Activated effector memory CD4-positive, alpha-beta T cell treated with Interleukin-2 at 50 U/mL for 16 hours (primary cell): Measurements from ENCODE around the gene TANC1.
"Not testable (repeated sequence)": the region's sequence is repeated elsewhere in the genome, so short reads cannot be mapped to it uniquely, and the experiment has no call there.

ENCODE experiments used
- DNase-seq: peaks from one replicate; pipeline ENCODE4 v3.0.0-alpha.2; 2020

The TANC1 gene

DNA sequence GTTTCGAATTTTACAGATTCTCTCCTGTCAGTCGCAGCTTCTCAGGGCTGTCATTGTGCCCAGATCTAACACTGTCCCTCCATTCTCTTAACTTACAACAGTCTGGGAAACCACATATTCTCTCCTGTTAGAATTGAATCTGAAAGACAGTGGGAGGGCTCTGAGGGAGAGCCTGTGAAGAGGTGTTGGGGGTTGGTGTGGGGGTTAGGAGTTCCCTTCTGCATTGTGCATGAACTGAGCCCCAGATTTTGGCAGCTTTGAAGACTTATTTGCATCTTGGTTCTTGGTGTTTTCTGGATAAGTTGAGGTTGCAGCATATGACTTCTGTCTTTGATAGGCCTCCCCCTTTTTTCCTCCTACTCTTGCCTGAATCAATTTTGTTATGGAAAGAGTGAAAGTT is 64.1 kb downstream of the TANC1 start:
- DNase-seq, result no peak

DNA sequence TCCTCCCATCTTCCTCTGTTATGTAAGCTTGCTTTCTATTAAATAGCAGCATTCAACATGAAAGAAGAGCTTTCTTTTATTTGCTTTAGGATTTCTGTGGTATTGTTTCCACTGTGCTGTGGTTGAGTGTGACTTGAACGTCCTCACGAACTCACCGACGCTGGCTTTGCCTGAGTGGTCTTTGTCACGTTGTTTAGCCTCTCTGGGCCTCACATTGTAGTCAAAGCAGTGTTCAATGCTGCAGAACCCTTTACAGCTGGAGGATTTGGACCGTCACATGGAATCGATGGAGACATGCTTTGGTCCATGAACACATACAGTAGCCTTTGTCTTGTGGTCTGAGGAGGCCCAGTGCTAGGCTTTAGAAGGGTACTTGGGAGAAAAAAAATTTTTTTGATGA is 66.3 kb downstream of the TANC1 start:
- DNase-seq, result no peak

DNA sequence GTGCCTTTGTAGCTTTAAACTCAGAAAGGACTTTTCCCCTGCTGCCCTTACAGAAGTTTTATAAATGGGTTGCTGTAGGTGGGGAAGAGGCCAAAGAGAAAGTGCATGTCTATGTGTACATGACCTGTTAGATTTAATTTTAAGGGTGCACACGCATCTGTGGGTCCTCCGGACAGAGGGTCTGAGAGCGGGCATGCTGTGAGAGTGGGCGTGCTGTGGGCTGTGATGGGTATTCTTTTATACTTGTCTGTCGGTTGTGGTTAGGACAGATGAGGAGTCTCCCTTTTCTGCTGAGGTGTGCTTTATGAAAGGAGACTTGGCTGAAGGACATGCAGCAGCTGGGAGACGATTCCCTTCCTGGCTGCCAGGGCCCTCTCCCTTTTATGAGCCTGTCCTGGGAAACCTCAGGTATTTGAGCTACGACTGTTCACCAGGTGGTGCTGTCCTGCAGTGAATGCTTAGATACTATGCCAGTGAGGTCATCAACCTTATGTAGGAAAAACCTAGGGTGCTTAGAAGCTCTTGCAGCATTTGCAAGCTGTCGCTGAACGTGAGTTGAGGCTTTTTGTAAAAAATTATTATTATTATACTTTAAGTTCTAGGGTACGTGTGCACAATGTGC is 67.5 kb downstream of the TANC1 start:
- no peak for DNase-seq

- DNase-seq, result not testable (repeated sequence)
Observed at GRCh38 chr2:159036461-159036860, 68.0 kb downstream of the TANC1 start.

DNA sequence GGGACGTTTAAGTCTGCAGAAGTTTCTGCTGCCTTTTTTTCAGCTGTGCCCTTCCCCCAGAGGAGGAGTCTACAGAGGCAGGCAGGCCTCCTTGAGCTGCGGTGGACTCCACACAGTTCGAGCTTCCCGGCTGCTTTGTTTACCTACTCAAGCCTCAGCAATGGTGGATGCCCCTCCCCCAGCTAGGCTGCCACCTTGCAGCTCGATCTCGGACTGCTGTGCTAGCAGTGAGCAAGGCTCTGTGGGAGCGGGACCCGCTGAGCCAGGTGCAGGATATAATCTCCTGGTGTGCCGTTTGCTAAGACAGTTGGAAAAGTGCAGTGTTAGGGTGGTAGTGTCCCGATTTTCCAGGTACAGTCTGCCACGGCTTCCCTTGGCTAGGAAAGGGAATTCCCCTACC is 72.9 kb downstream of the TANC1 start:
- DNase-seq, result not testable (repeated sequence)

DNA sequence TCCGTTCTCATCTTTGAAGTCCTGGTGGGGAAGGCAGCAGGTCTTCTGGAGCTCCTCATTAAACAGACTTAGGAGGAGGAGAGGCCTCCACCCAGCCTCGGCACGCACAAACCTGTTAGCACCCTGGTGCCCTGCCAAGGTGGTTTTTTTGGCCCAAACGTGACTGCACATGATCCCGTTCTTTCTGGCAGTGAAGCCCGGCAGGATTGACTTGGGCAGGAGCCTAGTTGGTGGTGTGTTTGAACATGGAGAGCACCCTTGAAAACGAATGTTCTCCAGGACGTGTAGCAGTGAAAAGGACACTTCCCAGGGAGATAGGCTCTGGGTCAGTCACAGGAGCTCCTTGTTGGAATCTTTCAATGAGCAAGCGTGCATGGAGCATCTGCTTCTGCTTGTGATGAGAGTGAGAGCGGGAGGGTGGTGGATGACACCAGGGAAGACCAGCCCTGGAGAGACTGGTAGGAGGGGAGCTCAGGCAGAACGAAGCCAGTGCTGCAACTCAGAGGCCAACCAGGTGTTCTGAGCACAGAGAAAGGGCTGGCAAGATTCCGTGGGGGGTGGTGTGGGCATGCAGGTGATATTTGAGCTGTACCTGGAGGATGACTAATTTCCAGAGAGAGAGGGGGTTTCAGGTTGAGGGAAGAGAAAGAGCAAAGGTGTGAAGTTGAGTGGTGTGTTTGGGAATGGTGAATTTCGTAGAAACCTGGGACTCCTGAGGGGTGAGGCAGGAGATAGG is 73.8 kb downstream of the TANC1 start:
- no peak for DNase-seq

GRCh38 chr2:159043710-159044109 is 75.3 kb downstream of the TANC1 start:
- no peak for DNase-seq

DNA sequence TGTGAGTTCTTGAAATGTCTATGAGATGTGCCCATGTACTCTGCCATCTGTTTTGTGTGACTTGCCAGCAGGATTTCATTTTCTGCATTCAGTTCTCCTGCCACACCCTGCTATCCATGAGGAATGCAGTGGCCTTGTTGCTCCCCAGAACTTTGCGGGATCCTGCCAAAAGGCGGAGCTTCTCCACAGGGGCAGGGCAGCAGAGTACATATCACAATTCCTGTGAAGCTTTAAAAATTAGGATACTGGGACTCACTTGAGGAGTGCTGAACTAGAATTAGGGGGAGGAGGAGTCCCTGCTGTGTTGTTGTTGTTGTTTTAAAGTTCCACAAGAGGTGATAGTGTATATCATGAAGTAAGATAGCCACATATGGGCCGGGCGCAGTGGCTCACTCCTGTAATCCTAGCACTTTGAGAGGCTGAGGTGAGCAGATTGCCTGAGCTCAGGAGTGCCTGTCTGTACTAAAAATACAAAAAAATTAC is 76.4 kb downstream of the TANC1 start:
- no peak for DNase-seq

DNA sequence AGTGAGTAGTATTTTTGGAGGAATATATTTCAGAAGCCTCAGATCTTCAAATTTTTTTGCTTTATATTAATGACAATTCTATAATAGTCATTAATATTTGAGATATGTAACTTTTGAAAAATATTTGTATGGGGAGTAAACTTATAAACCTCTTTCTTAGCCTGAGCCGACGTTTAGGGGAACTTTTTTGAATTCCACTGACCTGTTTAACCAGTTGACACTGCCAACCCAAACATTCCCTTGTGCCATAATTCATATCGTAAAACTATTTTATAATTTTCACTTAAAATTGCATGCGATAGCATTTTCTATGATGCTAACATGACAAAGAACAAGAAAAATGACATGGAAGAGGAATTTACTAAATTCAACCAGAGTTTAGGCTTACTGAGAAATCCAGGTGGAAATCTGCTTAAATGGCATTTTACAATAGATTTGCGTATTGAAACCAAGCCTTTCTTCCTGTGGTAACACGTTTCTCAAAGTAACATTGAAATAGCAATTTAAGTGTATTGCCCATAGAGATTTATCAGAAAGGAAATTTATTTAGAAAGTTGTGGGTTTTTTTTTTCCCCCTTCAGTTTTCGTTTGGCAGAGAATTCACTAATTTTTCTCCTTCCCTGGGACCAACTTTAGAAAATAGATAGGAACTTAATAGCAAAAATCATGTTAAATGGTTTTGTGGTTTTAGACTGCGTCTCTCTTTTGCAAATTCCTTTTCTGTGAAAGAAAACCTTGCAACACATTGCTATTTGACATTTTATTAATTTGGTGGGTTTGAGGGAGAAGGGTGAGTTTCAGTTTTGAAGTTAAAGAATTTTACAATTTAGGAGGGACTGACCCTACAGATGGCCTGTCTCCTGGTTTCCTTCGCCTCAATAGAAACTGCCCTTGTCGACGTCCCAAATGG is 77.4 kb downstream of the TANC1 start:
- no peak for DNase-seq

DNA sequence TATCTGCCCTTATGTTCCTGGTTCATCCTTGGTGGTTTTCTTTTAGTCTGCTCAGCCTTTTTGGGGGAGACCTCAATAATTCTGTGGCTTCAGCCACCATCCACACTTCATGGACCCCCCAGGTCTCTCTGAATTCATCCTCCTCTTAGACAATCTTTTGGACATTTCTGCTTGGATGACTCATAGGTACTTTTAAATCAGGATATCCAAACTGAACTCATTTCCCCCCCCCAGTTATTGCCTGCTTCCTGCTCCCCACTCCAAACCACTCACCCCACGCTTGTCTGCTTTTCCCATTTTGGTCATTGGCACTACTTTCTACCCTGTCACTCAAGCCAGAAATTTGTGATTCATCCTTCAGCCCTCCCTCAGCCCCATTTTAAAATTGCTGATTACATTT is 78.5 kb downstream of the TANC1 start:
- DNase-seq, result no peak

GRCh38 chr2:159050426-159050825 is 82.0 kb downstream of the TANC1 start:
- no peak for DNase-seq

DNA sequence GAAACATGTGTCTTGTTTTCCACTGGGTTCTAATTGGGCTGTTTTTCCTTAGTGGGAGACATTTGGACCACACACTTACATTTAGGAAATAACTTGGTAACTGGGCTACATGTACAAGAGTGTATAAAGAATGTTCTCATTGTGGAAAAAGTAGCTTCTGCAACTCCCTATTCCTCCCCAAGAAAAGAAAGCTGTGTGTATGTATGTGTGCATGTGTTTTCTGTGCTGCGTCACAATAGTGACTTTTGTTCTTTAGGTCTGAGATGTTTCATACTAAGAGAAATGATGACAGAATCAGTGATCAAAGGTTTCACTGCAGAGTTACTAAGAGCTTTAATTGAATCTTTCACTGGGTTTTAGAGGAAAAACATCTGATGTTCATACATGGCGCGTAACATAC is 82.7 kb downstream of the TANC1 start:
- DNase-seq, result no peak

GRCh38 chr2:159051661-159052060 is 83.2 kb downstream of the TANC1 start:
- no peak for DNase-seq

DNA sequence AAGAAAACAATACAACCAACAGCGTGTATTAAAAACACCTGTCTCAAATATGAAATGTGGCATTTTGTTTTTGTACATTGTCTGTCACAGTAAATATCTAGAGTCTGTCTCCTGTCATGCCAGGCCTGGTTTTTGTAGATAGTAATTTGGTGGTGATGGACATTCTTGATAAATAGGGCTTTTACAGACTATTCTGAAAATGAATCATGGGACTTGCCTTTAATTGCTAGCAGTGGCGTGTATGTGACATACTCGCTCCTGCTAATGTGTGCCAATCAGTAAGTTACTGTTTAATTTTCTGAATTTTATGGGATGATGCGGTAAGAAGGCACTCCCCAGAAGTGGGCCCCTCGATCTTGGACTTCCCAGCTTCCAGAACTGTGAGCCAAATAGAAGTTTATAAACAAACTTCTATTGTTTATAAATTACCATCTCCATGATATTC is 83.7 kb downstream of the TANC1 start:
- no peak for DNase-seq

GRCh38 chr2:159053161-159054031 is 85.0 kb downstream of the TANC1 start:
- no peak for DNase-seq

DNA sequence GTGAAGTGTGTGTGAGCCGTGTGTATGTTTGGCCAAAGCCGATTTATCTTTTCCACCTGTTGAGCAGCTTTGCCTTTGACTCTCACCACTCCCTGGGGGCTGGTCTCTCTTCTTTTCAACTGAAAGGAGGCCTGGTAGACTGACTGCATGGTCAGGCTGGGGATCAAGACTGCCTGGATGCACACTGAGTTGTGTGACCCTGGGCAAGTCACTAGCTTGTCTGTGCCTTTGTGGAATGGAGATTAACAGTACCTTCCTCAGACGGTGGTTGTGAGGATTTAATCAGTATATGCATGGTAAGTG is 85.5 kb downstream of the TANC1 start:
- no peak for DNase-seq

GRCh38 chr2:159054985-159055384 is 86.5 kb downstream of the TANC1 start:
- no peak for DNase-seq

GRCh38 chr2:159060518-159060917 is 92.1 kb downstream of the TANC1 start:
- DNase-seq, result no peak

DNA sequence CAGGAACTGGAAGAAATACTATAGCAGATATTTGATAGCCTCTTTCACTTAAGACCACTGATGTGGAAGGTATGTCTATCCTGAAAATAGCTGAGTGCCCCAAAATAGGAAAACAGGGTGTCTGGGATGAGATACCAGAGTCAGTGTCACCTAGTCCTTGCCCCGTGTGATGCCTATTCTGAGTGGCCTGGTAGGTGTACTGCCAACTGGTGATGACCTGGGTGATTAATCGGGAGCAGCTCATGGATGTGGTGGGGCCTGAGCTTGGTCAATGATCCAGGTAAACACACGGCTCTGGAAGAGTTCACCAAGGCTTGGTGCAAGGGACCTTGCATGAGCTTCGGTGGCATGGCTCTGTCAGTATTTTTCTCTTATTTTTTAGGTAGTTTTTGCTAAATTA is 95.2 kb downstream of the TANC1 start:
- DNase-seq, result no peak

DNA sequence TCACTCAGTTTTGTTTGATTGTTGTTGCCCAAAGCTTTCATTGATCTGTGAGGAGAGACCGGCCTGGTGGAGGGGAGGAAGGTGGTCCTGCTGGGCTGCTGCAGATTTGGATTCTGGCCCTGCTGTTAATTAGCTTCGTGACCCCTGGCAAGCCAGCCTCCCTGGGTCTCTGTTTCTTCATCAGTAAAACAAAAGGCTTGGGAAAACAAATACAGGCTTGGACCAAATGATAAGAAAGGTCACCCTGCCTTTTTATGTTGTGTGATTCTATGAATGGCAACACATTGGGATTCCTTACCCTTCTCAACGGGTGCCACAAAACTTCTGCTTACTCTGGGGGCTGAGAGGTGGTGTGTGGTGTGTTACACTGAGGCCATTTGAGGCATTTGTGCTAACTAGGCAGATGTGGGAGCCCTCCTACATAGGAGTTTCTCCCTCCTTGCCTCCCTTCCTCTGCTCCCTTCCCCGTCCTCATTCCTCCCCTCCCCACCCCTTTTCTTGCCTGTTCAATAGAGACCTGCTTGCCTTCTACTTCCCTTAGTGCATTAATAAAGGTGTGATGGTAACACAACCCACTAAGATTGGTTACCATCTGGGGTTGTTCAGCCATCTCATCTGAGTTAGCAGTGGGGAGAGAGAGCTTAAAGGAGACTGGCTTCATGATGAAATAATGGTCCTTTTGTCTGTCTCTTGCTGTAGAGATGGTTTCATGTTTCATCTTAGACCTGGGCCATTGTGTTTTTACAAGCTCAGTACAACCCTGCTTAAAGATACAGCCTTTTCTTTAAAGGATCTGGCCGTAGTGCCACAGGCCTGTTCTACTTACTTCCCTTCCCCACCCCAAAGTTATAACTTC is 96.2 kb downstream of the TANC1 start:
- no peak for DNase-seq

GRCh38 chr2:159065313-159065712 is 96.9 kb downstream of the TANC1 start:
- DNase-seq, result no peak

- no peak for DNase-seq
Observed at GRCh38 chr2:159065891-159066290, 97.5 kb downstream of the TANC1 start.
